OCI-LY7 (cell line): ENCODE measurements around the gene NHS.

ENCODE experiments used
- CTCF ChIP-seq: fragments of 200-600 bp; sonication (generic); conservative IDR thresholded peaks from 2 replicates; pipeline ENCODE4 v1.5.1; 2014; ENCODE audit warnings: mild to moderate bottlenecking, antibody characterized with exemption, low read length, moderate library complexity, mixed read lengths
- EZH2phosphoT487 ChIP-seq: fragments of 200-600 bp; sonication (generic); IDR thresholded peaks from 2 replicates; pipeline ENCODE4 v1.6.1; 2018; ENCODE audit warnings: low read depth, borderline replicate concordance, mild to moderate bottlenecking, mixed run types, antibody characterized with exemption, low read length, moderate library complexity, mixed read lengths

- TF ChIP-seq CTCF (no peak), EZH2phosphoT487 (no peak)
These were observed 357.3 kb downstream of the NHS start for GRCh38 chrX:17732138-17732783.
